Endothelial cell of umbilical vein (primary cell): ENCODE data around the gene MYO5B.
"Not testable (repeated sequence)": the region's sequence is repeated elsewhere in the genome, so short reads cannot be mapped to it uniquely, and the experiment has no call there.

Experiments used
- CTCF ChIP-seq, 2 donors: IDR thresholded peaks; 1 replicate in 1 of 2; 2 replicates in 1 of 2; pipeline ENCODE4 v1.5.1; 2011; ENCODE audit warnings: low read length in 2 of 2, mild to moderate bottlenecking in 2 of 2, moderate library complexity in 2 of 2, control low read depth in 1 of 2, inconsistent platforms in 1 of 2, low read depth in 1 of 2; ENCODE audit not compliant: insufficient read depth in 1 of 2; ENCODE audit errors: extremely low read depth in 1 of 2
- FOS ChIP-seq: IDR thresholded peaks from 2 replicates; pipeline ENCODE4 v1.6.1; 2011; ENCODE audit warnings: mild to moderate bottlenecking, low read length, moderate library complexity, borderline replicate concordance; ENCODE audit not compliant: insufficient read depth
- JUN ChIP-seq: IDR thresholded peaks from 2 replicates; pipeline ENCODE4 v1.6.1; 2011; ENCODE audit warnings: borderline replicate concordance, low read depth; ENCODE audit not compliant: insufficient read length, insufficient read depth
- MAX ChIP-seq: IDR thresholded peaks from 2 replicates; pipeline ENCODE4 v1.6.1; 2011; ENCODE audit not compliant: insufficient read depth, insufficient read length
- MYC ChIP-seq: IDR thresholded peaks from one replicate; pipeline ENCODE4 v1.6.1; 2011; ENCODE audit warnings: mild to moderate bottlenecking, low read depth, low read length
- POLR2A ChIP-seq: IDR thresholded peaks from 2 replicates; pipeline ENCODE4 v1.6.1; 2012; ENCODE audit warnings: low read depth, mild to moderate bottlenecking, control low read depth, low read length
- POLR2AphosphoS5 ChIP-seq: IDR thresholded peaks from 2 replicates; pipeline ENCODE4 v1.6.1; 2012; ENCODE audit warnings: low read depth, mild to moderate bottlenecking, control low read depth, low read length, moderate library complexity; ENCODE audit not compliant: insufficient read depth

DNA sequence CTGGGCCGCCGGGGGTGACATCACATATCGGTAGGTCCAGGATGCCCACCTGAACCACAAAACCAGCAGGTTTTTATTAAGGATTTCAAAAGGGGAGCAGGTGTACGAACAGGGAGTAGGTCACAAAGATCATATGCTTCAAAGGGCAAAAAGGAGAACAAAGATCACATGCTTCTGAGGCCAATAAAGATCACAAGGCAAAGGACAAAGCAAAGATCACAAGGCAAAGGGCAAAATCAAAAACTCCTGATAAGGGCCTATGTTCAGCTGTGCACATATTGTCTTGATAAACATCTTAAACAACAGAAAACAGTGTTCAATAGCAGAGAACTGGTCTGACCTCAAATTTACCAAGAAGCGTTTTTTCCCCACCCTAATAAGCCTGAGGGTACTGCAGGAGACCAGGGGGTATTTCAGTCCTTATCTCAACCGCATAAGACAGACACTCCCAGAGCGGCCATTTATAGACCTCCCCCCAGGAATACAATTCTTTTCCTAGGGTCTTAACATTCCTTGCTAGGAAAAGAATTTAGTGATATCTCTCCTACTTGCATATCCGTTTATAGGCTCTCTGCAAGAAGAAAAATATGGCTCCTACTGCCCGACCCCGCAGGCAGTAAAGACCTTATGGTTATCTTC, 386.3 kb downstream of the MYO5B start:
- not testable (repeated sequence) for TF ChIP-seq CTCF (IDR thresholded peaks at IDR 0.05; ENCODE audit: extremely low read depth in 1 of 2, insufficient read depth in 1 of 2, low read depth in 1 of 2, low read length in 2 of 2); MYC; FOS; POLR2A; POLR2AphosphoS5; MAX; JUN
